Measurements from ENCODE around the gene WFDC1.

The WFDC1 gene, protein sequence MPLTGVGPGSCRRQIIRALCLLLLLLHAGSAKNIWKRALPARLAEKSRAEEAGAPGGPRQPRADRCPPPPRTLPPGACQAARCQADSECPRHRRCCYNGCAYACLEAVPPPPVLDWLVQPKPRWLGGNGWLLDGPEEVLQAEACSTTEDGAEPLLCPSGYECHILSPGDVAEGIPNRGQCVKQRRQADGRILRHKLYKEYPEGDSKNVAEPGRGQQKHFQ

DNA sequence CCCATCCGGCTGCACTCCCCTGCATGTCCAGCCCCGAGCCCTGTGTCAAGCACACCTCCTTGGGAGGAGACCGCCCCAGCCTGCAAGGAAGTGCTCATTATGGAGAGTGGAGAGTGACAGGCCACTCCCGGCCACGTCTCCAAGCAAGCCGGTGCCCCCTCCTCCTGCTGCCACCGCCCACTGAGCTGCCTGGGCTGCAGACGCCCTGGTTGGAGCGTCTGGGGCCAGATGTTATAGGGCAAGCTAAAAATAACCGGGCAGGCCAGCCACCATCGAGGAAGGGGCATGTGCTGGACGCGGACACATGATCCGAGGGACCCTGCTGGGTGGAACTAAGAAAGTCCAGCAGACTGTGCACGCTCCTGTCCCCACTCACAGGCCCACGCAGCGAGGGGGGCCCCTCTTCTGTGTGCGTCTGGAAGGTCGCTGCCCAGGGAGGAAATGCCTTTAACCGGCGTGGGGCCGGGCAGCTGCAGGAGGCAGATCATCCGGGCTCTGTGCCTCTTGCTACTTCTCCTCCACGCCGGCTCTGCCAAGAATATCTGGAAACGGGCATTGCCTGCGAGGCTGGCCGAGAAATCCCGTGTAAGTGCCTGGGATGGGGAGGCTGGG, at the start of gene WFDC1:
WFDC1 (plus strand) TSS at position 348 of the 612 bp plus-strand sequence; CDS start at position 442, 94 bp downstream.
- no peak for DNase-seq

DNA sequence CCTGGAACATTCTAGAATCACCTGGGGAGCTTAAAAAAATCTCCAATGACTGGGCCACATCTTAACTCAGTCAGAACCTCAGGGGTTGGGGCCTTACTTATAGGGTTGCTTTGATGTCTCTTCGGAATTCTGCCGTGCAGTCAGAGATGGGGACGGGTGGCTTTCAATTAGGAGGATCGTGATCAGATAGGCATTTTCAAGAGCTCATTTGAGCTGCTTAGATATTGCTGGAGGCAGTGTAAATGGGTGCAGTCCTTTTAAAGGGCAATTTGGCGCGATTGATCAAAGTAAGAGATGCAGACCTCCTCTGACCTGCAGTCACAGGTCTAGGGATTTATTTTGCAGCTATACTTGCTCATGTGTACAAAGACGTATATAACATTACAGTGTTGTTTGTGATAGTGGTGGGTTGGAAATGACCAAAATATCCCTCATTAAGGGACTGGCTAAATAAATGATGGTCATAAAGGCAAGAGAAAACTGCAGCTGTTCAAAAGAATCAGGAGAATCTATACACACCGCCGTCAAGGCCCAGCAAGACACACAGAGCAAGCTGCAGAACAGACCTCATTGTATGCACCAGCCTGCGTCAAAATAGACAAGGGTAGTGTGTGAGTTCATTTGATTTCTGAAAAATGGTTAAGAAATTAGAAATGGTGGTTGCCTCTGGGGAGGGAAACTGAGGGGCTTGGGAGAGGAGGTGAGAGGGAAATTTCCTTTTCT, 48.6 kb upstream of the WFDC1 start:
- DNase-seq = no peak

DNA sequence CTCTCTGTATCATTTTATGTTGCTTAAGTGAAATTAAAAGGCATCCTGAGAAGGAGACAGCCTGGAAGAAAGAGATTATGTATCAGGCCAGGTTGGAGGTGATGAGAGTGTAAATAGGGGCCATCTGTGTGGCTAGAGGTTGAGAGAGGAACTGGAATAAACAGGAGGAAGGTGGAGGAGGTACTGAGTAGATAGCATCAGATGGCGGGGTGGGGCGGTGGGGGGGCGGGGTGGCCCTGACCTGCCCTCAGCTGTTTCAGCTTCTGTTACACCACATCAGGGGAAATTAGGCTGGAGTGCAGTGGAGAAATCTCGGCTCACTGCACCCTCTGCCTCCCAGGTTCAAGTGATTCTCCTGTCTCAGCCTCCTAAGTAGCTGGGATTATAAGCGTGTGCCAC, 48.0 kb upstream of the WFDC1 start:
- no peak for DNase-seq

DNA sequence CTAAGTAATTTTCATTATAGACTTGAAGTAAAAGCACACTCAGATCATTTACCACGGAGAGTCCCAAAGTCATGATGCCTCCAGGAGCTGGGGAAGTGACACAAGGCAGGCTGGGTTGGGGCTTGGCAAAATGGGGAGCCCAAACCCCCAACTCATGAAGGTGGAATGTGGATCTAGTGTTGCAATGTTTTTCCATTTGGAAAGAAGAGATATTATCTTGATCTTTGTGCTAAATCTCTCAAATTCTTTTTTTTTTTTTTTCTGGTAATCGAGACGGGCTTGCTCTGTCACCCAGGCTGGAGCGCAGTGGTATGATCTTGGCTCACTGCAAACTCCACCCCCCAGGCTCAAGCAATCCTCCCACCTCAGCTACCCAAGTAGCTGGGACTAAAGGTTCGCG, 47.3 kb upstream of the WFDC1 start:
- no peak for DNase-seq

DNA sequence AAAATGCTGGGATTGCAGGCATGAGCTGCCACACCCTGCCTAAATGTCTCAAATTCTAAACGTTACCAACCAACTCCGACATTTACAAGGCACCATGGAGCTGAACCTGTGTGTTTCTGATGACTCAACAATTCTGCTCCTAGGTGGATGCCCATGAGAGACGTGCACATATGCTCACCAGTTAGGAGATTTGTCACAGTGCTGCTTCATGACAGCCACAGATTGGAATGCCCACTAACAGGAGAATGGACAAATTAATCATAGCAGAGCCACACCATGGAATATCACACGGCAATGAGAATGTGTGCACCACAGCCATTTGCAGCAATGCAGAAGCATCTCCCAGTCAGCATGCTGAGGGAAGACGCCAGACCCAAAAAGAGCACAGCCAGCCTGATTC, 46.8 kb upstream of the WFDC1 start:
- peak; percentile 43 for DNase-seq

DNA sequence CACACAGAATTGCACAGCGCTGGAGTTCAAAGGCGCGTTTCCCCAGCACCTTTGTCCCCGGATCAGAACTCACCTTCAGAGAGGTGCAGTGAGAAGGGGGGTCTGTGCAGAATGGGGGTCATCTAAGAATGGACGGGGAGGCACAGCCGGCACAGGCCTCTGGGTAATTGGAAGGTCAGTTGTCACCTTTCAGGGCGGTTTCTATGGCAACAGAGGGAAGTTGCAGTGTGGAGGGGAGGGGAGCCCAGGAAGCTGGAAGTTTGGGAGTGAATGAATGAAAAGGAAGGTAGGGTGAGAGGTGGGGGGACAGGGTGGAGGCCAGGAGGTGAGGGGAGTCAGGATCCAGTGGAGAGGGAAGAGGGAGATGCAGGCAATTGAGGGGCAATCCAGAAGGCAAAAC, 42.5 kb upstream of the WFDC1 start:
- DNase-seq = no peak

DNA sequence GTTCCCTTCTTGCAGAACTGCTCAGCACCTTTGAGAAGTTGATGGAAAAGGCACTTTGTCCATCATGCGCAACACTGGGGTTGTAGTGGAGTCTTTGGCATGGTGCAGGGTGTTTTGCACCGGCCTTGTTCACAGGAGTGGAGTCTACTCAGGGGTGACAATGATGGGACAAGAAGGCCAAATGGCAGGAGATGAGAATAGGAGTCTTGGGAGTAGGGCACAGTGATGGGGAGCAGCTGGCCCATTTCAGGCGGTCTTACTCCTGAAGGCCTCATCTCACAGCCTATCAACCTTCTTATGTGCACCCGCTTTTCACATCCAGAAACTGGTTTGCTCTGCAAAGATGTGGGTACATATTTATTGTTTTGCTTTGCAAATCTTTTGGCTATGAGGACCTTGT, 41.5 kb upstream of the WFDC1 start:
- DNase-seq = no peak

DNA sequence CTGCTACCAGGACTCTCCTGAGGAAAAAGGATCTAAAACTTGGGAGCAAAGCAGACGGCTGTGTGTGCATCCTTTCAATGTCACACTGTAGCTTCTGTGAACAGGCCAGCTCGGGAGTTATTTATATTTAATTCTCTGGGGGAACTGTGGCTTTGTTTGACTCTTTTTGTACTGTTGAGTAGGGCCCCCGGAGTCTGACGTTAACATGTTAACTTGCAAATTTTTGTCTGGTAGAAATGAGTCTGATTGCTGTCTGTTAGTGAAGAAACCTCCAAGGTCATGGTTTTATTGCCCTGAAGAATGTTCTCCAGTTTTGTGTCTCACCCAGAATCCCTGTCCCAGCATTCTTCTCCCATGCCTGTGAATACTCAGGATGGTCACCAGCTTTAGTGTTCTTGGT, 40.6 kb upstream of the WFDC1 start:
- no peak for DNase-seq

DNA sequence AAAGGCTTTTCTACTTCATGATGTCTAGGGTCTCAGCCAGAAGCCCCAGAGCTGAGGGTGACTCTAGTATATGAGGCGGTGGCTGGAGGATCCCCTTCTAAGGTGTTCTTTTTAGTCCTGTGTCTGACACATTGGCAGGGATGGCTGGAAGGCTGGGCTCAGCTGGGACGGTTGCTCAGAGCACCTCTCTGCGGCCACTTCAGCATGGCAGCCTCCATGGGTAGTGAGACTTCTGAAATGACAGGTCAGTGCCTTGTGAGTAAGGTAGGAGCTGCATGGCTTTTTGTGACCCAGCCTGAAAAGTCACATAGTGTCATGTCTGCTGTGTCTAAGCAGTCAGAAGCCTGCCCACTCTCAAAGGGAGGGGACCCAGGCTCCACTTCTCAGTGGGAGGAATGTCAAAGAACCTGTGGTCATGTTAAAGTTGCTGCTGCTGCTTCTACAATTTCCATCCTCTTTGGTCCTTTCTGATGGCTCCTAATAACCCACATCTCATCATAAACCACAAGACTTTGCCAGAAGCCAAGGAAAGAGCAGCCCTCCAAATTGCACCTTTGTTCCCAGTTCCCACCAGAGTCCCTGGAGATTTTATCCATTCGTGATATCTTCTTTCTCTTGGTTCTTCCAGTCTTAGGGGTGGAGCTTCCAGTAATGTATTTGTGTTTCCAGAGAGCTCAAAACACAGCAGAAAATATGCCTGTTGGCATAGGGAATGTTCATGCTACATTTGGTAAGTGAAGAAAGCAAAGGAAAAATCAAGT, 39.4 kb upstream of the WFDC1 start:
- DNase-seq = no peak

DNA sequence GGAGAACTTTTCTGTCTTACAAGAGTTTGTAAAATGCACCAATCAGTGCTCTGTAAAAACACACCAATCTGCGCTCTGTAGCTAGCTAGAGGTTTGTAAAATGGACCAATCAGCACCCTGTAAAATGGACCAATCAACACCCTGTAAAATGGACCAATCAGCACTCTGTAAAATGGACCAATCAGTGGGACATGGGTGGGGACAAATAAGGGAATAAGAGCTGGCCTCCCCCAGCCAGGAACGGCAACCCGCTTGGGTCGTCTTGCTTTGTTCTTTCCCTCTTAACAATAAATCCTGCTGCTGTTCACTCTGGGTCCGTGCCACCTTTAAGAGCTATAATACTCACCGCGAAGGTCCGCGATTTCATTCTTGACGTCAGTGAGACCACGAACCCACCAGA, 36.4 kb upstream of the WFDC1 start:
- DNase-seq = no peak

DNA sequence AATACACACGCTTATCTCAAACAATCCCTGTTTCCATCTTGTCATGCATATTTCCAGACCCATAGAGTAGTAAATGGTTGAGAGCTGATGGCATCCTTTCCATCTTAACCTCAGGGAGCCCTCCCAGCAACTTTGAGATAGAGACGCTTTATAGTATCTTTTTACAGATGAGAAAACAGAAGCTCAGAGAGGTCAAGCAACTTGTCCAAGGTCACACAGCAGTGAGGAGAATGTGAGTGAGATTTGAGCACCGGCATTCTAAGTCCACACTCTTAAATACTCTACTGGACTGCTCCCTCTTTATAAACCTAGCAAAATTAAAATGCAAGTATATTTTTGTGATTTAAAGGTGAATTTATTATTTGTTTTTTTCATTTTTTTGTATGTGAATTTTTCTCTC, 35.0 kb upstream of the WFDC1 start:
- DNase-seq = no peak

DNA sequence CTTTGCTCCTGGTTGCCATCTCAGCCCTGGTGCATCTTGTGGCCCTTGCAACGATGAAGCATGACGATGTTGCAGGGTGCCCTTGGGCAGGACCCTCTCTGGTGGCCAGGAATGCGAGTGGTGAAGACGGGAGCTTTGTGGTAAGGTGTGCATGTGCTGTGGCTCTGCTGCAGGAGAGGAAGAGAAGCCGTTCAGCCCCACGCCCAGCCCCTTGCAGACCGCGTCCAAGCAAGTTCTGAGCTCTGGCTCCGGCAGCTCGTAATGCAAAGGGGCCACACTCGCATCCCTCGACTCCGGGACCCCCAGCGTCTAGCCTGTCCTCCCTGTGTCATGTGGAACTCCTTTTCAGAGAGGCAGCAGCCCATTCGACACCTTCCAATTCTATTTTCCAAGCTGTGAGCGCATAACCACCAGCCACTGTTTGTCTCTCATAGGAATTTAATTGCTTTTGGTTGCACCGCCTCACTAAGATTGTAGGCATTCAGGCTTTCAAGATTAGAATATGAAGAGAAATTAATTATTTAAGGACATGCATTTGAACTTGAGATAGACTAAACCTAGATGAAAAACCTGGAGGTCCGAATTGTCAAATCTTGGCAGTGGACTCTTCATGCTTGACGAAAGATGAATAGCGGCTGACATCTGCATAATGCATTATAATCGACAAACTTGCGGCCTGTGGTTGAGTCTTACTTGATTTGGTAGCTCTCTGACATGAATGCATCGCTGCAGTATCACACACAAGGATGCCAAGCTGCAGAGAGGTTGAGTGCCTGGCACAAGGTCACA, 33.7 kb upstream of the WFDC1 start:
- DNase-seq = no peak

DNA sequence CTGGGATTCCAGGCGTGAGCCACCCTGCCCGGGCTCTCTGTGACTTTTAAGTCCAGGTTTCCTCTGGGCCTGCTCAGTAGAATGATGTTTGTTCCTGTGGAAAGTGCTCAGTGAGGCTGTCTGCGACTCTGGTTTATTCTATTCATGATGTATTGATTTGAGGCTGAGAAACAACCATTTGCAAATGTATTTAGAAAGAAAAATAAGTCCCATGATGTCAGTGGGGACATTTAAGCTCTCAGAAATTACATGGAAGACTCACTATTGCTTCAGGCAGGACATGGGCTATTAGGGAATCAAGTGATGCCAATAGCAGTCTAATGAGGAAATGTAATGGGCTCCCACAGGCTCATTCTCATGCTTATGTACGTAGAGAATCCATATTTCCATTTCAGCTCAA, 32.6 kb upstream of the WFDC1 start:
- no peak for DNase-seq

DNA sequence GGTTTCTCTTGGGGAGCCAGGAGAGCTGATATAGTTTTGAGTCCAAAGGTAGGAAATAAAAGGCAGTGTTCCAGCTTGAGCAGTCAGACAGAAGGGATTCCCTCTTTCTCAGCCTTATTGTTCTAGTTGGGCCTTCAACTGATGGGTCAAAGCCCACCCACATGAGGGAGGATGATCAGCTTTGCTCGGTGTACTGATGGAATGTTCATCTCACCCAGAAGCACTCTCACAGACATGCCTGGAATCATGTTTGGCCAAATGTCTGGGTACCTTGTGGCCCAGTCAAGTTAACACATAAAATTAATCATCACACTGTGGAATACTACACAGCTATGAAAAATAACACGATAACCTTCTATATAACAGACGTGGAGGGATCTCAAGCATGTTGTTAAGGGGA, 31.7 kb upstream of the WFDC1 start:
- no peak for DNase-seq

DNA sequence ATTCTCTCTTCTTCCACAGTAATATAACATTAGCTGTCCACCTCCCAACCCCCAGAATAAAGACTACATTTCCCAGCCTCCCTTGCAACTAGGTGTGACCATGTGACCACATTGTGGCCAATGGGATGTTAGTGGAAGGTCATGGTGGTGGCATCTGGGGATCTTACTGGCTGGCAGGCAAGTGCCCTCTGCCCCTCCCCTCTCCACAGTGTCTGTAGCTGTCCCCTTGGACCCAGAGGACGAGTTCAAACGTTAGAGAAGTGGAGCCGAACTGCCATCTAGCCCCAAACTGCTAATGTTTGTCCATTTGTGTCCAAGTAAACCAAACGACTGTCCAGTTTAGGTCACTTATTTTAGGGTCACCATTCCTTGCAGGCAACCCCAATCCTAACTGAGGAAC, 28.2 kb upstream of the WFDC1 start:
- peak; percentile 49 for DNase-seq

DNA sequence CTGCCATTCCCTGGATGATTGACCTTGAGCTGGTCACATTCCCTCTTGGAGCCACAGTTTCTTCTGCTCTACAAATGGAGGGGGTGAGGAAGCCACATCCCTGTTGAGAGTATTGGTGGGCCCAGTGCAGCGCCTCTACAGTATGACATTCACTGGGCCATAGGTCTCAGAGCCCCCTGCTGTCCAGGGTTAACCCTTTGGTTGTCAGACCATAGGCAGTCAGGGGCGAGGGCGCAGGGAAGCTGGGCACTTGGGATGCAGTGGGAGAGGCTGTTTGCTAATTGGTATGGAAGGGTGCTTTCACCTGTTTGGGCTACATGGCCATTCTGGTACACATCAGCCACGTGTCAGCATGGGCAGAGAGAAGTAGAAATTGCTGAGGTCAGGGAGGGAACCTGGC, 27.3 kb upstream of the WFDC1 start:
- DNase-seq = no peak

DNA sequence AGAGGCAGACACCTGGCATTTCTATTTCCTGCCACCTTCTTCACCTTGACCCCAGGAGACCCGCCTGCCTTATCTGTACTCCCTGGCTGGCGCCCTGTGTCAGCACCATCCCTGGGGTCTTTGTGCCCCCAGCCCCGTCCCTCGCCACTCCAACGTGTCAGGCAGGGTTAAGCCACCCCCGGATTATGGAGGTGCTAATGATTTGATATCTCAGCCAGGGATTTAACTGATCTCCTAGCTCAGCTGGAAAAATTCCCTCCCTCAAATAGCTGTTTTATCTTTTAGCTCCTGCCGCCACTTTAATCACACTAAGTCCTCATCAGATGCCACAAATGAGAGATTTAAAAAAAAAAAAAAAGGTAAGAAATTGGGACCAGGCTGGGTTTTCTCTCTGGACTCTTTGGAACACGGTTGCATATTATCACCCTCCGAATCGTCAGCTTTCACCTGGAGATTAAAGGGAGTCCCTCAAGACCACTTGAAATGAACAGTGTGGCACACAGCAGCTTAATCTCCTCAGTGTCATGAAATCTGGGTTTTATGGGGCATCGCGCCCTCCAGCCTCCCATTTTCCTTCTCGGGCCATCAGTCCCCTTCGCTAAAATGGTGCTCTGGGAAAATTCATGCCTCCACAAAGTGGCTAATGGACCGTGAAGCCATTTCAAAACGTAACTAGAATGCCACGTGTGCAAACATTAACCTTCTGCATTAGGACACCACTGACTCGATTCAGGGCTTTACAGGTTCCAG, 26.2 kb upstream of the WFDC1 start:
- no peak for DNase-seq

DNA sequence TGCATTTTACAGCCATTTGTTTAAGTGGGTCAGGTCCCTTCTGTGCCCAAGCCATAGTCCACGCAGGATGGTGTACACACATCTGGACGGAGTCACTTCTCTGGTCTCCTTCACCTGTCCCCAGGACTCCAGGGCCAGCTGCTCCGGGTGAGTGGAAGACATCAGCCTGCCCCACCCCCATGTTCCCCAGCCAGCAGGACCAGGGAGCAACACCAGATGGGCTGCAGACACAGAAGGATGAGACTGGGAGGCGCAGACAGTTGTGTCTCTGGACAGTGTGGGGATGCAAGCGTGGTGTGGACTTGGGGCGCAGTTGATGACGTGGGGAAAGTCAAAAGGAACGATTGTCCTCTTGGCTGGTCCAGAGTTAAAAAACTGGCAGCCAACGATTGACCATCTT, 24.6 kb upstream of the WFDC1 start:
- DNase-seq = no peak

DNA sequence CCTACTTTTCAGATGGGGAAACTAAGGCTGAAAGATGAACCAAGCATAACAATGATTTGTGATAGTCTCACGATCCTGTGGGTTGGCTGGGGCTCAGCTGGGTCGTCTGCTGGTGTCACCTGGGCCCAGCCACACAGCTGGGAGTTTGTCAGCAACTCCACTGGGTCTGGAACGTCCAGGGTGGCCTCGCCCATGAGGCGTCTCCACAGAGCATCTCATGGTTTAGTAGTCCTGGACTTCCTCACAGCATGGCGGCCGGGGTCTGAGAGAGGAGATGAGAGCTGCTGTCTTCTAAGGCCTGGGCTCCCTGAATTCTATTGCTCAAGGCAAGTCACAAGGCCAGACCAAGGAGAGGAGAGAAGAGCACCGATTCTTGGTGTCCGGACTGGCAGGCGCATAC, 24.1 kb upstream of the WFDC1 start:
- no peak for DNase-seq

DNA sequence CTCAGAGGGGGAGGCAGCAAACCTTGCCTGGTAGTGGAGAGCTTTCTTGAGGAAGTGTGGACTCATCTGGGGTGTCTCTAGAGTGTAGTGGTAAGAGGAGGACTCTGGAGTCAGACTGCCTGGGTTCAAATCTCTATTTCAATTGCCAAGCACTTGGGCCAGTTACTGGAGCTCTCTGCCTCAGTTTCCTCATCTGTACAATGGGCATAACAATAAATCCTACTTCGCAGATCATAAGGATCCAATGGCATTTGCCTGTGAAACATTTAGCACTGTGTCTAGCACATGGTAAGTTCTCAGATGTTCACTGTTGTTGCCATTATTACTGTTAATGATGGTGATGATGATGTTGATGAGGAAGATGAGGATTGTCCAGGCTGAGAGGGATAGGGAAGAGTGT, 23.6 kb upstream of the WFDC1 start:
- DNase-seq = no peak

DNA sequence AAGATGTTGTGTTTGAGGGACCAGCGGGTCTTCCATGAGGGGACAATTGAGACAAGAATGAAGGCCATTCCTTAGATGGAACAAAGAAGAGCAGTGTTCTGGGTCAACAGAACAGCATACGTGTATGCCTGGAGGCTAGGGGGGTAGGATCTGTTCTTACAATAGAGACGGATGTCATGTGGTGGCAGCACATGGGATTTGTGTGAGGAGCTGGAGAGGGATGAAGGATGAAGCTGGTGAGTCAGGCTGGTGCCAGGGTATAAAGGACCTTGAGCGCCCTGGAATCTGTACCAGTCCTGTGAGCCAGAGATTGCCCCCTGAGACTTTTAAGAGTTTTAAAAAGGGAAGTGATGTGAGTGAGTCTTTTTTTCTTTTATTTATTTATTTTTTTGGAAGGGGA, 22.8 kb upstream of the WFDC1 start:
- no peak for DNase-seq

DNA sequence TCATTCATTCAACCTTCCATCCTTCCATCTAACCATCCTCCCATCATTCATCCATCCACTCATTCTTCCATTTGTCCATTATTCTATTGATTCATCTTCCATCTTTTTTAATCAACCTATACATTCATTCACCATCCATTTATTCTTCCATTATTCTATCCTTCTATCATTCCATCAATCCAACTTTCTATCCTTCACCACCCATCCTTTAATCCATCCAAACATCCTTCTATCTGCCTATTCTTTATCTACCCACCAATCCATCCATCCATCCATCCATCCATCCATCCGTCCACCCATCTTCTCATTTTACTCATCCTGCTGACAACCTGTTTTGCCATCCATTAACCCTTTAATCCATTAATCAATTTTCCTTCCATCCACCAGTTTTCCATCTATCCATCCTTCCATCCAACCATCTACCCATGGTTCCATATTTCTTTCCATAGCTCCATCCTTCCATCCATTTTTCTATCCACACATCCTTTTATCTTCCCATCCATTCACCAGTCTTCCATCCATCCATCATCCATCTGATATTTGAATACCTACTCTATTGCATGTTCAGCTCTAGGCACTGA, 21.8 kb upstream of the WFDC1 start:
- no peak for DNase-seq

All from fibroblast of skin of right biceps (primary cell).